Measurements from ENCODE around the gene MAK.
"Not testable (repeated sequence)": the region's sequence is repeated elsewhere in the genome, so short reads cannot be mapped to it uniquely, and the experiment has no call there.

MAK gene

DNA sequence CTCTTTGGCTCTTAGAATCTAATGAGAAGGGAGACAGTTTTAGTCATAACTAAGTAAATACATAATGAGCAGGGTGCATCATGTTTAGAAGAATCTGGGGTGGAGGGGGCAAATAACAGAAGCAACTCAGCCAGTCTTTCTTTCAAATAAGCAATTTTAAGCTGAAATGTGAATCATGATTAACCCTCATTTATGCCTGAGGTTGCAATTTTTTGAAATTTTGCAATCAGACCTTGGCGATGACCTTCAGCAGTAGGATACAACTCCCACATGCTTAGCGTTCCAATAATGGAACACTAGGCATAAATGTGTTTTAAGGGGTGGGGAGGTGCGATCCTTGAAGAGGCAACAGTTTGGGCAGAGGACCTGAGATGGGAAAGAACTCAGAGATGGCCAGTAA, 60.1 kb downstream of the MAK start:
- no peak for DNase-seq (ENCODE audit: low spot score)

DNA sequence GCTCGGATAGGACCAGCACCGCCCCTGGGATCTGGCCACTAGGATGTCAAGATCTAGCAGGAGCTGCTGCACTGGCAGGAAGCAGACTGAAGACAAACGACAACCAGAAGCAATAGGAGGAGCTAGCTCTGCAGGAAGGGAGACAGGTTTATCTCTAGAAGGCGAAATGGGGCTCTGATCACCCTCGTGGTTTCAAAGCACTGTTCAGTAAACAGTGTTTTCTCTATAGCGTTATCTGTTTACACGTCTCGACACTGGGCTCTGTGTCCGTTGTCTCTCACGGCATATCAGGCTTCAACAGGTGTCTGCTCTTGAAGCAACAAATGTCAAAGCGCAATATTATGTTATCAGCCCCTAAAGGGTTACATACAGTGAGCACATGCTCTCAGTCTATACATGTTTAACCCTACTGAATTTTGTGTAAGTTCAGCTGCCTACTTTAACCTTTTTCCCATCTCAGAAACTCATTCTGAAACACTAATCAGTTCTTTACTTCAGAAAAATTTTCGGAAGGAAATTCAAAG, 66.9 kb downstream of the MAK start:
- DNase-seq (ENCODE audit: low spot score): no peak

DNA sequence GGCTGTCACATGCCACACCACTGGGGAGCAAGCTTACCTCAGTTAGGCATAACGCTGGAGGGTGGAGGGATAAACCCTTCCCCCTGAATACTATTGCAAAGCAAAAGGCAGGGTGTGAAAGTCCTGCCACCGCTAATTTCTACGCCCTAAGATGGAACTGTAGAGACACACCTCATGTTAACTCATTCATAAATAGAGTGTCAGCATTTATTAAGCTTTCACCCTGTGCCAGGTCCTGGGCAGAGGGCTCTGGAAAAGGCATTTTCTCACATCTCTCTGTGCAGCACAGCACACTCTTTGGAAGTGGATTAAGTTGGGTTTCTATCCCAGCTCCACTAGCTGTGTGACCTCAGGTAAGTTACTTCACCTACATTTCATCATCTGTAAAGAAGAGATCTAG, 68.9 kb downstream of the MAK start:
- DNase-seq (ENCODE audit: low spot score): no peak

DNA sequence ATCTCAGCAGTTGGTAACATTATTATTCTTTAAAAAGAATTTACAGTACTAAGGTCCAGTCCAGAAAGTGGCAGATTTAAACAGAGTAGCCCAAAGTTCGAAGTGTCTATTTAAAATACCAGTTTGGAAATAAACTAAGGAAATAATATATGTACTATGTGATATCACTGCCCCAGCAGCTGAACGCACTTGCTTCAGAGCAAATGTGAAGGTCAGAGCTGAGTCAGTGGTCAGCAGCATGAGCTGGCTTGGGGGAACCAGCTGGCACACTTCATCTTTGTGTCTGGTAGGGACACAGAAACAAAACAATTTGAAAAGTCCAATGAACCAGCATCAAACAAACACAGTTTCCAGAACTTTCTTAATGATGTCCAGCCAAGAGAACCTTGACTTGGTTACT, 75.3 kb downstream of the MAK start:
- no peak for DNase-seq (ENCODE audit: low spot score)

DNA sequence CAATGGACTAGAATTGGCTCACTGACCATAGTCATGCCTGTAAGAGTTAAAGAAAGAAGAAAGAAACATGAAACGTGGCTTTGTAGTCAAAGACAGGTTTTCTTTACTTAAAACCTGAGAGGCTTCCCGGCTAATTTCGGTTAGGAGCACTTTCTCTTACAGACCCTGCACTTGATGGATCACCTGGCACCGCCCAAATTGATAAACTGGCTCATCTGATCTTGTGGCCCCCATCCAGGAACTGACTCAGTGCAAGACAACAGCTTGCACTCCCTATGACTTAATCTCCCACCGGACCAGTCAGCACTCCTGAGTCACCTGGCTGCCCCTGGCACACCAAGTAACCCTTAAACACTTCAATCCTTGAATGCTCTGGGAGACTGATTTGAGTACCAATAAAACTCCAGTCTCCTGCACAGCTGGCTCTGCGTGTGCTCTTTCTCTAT, 78.4 kb downstream of the MAK start:
- DNase-seq (ENCODE audit: low spot score): peak; percentile 9

DNA sequence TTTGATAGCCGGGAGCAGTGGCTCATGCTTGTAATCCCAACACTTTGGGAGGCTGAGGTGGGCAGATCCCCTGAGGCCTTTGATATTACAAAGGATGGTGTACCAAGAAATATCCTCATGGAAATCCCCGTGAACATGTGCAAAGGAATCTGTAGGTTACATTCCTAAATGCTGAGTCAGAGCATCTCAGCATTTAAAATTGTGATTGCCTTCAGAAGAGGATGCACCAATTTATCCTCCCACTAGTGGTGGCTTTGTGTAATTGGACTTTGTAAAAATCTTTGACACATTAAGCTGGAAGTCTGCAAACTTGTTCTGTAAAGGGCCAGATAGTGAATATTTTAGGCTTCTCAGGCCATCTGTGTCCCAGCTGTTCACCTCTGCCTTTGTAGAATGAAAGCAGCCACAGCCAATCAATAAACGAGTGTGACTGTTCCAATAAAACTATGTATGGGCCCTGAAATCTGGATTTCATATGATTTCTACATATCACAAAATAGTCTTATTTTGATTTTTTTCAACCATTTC, 79.0 kb downstream of the MAK start:
- peak; percentile 86 for DNase-seq (ENCODE audit: low spot score)

DNA sequence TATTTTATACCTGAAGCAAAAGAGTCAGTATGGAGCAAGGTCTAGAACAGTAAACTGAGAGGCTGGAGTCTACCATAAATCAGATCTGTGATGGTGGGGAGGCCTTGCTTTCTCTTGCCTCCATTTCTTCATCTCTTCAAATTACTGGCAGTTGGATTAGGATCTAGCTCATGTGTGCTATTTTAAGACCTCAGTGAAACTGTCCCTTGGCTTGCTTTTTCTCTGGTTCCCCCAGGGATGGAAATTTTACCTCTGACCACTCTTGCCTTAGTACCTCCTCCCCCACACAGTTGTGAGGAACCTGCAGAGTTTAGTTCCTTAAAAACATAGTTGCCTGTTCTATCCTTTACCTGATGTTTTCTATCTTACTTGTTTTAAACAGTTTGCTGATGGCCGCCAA, 82.3 kb downstream of the MAK start:
- no peak for DNase-seq (ENCODE audit: low spot score)

DNA sequence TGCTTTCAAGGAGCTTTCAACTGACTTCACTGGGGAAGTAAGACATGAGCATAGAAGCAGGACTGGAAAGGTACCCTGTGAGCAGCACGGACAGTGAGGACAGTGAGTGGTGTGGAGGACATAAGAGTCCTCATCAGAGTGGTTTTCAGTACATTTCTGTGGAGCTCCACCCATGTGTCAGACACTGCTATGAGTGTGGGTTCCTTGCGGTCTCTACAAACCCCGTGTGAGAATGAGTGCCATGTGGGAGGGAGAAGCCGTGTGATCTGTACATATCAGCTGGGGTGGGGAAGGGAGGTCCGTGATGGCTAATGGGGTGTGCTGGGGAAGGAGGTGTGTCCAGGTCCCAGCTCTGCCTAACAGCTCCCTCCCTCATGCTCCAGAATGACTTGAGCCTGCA, 86.6 kb downstream of the MAK start:
- DNase-seq (ENCODE audit: low spot score): not testable (repeated sequence)

DNA sequence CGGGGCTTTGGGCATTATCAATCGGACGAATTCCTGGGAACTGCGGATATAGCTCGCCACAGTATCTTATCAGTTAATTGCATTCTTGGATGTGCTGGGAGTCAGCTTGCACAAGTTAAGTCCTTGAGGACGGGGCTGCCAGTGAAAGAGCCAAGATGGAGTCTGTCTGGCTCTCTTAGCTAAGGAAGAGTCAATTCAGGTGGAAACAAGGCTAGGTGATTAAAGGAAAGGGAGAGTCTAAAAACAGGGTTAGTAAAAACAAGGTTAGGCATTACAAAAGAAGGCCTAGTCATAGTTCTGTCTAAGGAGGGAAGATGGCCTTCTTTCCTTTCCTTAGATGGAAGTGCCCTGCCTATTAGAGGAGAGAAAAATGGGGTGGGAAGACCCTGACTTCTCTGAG, 87.8 kb downstream of the MAK start:
- not testable (repeated sequence) for DNase-seq (ENCODE audit: low spot score)

DNA sequence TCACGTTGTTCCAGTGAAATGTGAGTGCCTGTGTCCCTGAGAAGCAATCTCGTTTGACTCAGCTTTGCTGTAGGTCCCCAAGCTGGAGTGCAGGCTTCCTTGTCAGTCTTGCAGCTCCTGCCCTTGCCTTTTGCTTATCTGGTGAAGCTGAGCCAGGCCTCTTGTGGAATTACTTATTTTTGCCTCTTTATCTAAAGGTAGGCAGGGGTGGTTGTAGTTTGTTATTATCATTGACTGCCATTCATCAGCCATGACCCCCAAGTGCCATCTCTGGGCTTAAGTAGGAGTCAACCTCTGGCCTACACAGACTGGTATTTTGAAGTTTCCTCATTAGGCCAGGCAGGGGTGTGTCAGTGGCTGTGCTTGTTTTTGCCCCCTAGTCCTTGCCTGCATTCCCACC, 88.6 kb downstream of the MAK start:
- no peak for DNase-seq (ENCODE audit: low spot score)

DNA sequence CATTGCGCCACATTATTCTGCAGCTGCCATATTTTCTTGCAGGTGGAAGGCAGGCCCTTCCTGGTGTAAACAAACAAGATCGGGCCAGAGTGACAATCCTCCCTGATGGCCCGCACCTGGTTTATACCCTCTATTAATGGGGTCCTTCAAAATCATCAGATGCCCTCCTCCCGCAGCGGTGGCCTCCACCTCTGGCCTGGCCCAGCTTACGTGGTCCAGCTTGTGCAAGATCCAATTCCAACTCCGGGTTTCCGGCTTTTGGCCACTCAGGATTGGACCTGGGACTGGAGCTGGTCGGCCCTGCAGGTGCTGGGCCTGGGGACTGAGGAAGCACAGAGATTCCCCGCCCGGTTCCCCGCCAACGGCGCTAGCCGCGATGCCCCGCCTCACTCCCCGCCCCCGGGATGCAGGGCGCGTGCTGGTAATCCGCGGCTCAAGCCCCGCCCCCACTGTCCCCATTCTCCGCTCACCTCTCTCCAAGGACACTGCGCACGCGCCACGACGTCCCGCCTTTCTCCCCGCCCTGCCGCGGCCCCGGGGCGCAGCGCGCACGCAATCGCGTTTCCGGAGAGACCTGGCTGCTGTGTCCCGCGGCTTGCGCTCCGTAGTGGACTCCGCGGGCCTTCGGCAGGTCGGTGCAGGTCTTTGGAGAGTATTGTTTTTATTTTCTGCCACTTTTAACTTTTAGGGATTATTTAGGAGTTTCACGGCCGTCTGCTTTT, 90.9 kb downstream of the MAK start, which contains the start of gene TMEM14B:
TMEM14B (plus strand) TSS at position 555 of the 722 bp plus-strand sequence. CDS start 1,441 bp downstream, outside the sequence.
- DNase-seq (ENCODE audit: low spot score): peak; percentile 93

DNA sequence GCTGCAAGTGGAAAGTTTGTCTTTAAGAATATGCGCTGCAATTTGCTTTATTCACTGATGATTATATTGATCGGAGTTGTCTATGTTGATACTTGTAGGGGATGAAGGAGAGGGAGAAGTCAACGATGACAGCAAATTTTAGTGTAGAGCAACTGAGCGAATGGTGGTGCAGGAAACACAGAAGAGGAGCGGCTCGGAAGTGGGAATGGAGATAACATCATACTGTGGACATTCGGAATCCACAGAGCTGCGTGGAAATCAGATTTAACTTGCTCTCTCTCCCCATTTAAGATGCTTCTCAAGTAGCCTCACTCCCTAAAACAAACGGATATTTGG, 91.5 kb downstream of the MAK start:
- no peak for DNase-seq (ENCODE audit: low spot score)

DNA sequence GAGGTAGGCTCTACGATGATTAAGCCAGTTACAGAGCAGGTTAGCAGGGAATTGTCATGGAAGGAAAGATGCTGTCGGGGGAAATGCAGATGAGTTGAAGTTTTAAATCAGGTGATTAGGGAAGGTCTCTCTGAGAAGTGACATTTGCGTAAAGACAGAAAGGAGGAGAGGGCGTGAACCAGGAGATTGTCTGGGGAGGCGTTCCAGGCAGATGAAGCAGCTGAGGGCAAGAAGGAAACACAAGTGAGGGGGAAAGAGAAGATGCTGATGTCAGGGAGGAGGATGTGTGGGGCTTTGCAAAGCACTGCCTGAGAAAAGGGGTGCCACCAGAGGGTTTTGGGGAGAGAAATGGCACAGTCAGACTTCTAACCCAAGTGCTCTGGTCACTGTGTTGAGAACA, 93.2 kb downstream of the MAK start:
- DNase-seq (ENCODE audit: low spot score): no peak

DNA sequence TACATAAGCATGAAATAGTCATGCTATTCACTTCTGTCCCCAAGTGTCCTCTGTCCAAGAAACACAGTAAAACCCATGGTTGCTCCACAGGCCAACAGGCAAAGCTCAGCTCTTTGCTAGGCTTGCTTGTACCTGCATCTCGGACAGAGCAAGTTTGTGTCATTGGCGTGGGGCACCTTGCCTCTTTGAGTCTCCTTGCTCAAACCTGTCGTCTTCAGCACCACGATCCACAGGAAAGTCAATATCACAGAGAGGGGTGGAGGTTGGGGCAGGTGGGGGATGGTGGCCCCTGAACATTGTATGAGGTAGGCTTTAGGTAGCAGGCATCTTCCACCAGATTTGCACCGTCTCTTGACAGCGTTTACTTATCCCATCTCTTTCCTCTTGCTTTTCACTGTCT, 94.8 kb downstream of the MAK start:
- DNase-seq (ENCODE audit: low spot score): no peak

DNA sequence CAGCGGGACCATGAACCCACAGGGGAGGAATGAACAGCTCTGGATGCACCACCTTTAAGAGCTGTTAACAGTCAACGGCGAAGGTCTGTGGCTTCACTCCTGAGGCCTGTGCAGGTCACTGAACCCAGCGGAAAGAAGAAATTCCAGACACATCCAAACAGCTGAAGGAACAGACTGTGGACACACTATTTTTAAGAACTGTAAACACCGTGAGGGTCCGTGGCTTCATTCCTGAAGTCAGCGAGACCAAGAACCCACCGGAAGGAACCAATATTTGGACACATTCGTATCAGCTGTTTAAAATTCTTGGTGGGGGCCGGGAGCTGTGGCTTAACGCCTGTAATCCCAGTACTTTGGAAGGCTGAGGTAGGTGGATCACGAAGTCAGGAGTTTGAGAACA, 96.1 kb downstream of the MAK start:
- DNase-seq (ENCODE audit: low spot score): no peak

DNA sequence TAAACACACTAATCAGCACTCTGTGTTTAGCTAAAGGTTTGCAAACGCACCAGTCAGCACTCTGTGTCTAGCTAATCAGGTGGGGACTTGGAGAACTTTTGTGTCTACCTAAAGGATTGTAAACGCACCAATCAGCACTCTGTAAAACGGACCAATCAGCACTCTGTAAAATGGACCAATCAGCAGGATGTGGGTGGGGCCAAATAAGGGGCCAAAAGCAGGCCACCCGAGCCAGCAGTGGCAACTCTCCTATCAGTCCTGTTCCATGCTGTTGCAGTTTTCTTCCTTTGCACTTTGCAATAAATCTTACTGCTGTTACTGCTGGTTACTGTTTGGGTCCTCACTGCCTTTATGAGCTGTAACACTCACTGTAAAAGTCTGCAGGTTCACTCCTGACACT, 96.7 kb downstream of the MAK start:
- DNase-seq (ENCODE audit: low spot score): not testable (repeated sequence)

DNA sequence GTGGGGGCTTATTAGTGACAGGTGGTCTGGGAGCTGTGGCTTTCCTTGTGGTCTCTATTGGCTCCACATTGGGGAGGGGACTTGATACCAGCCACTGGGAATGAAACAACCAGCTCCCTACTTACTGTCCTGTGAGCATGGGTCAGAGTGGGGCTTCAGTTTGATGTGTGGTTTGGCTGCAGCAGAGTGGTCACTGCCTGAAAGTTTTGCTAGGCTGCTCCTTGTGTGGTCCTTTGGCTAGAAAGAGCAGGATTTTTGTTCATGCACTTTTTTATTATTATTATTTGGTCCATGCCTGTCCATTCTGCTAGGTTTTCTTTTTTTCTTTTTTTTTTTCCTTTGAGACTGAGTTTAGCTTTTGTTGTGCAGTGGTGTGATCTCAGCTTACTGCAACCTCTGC, 98.3 kb downstream of the MAK start:
- no peak for DNase-seq (ENCODE audit: low spot score)

DNA sequence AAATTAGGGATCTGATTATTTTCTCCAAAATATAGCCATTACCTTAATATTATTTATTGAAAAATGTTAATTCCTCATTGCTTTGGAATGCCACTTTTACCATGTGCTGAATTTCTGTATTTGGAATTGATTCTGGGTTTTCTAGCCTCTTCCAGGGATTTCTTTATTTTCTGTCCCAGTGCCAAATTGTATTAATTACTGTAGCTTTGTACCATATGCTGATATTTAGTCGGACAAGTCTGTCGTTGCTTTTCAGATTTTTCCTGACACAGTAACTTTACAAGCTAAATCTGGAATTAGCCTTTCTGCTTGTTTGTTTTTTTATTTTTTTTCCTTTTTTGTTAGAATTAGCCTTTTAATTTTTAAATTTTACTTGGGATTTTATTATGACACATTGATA, 101.6 kb downstream of the MAK start:
- no peak for DNase-seq (ENCODE audit: low spot score)

DNA sequence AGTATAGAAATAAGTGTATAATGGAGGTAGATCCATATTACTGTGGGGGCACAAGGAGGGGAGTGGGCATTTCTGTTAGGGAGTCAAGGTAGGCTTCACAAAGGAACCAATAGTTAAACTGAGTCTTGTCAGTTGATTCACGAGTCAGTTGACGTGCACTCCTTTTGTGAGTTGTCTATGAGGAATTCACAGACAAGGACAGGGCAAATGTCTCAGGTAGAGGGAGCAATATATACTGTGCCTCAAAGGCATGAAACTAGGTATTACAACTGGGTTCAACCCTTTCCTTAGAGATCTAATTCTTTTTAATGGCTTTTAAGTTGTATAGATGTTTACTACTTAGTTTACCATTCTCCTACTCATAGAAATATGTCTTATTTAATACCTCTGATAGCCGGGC, 104.5 kb downstream of the MAK start:
- DNase-seq (ENCODE audit: low spot score): no peak

DNA sequence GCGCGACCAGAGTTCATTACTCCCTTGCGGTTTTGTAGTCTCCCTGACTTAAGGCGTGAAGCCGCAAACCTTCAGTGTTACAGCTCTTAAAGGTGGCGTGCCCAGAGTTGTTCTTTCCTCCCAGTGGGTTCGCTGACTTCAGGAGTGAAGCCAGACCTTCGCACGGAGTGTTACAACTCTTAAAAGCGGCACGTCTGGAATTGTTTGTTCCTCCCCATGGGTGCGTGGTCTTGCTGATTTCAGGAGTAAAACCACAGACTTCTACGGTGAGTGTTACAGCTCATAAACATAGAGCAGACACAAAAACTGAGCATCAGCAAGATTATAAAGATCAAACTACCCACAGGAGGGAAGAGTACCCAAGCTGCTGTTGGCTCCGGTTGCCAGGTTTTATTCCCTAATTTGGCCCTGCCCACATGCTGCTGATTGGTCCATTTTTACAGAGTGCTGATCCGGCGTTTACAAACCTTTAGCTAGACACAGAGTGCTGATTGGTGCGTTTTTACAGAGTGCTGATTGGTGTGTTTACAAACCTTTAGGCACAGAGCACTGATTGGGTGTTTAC, 105.1 kb downstream of the MAK start:
- peak; percentile 7 for DNase-seq (ENCODE audit: low spot score)

DNA sequence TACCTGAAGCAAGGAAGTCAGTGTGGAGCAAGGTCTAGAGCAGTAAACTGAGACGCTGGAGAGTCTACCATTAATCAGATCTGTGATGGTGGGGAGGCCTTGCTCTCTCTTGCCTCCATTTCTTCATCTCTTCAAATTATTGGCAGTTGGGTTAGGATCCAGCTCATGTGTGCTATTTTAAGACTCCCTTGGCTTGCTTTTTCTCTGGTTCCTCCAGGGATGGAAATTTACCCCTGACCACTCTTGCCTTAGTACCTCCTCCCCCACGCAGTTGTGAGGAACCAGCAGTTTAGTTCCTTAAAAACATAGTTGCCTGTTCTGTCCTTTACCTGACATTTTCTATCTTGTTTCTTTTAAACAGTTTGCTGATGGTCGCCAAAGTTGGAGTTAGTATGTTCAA, 108.1 kb downstream of the MAK start:
- no peak for DNase-seq (ENCODE audit: low spot score)

DNA sequence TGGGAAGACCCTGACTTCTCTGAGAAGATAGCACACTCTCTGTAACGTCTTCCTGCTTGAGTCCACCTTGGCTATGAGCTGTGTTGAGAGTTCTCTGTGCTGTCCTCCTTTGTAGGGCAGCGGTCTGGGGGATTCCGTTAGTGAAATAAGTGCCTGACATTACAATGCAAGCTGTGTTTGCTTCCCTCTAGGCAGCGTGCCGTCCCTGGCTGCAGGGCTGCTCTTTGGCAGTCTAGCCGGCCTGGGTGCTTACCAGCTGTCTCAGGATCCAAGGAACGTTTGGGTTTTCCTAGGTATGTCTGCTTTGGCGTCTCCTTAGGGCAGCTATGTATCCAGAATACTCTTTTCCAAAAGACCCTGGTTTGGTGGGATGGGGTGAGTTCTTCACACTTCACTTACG, 112.6 kb downstream of the MAK start:
- no peak for DNase-seq (ENCODE audit: low spot score)

DNA sequence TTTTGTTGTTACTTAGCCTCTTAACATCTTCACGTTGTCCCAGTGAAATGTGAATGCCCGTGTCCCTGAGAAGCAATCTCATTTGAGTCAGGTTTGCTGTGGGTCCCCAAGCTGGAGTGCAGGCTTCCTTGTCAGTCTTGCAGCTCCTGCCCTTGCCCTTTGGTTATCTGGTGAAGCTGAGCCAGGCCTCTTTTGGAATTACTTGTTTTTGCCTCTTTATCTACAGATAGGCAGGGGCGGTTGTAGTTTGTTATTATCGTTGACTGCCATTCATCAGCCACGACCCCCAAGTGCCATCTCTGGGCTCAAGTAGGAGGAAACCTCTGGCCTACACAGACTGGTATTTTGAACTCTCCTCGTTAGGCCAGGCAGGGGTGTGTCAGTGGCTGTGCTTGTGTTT, 113.3 kb downstream of the MAK start:
- DNase-seq (ENCODE audit: low spot score): no peak

DNA sequence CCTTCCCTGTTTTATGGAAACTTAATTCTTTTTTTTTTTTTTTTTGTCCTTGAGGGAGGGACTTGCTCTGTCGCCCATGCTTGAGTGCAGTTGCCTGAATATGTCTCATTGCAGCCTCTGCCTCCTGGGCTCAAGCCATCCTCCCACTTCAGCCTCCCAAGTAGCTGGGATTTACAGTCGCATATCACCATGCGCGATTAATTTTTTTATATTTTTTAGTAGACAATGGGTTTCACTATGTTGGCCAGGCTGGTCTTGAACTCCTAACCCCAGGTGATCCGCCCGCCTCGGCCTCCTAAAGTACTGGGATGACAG, 114.8 kb downstream of the MAK start:
- DNase-seq (ENCODE audit: low spot score): no peak

All from SW480 (cell line).